NB4 (cell line): Measurements from ENCODE around the gene ACKR3.

Experiments used
- MYC ChIP-seq: IDR thresholded peaks from 2 replicates; pipeline ENCODE4 v1.6.1; 2011; ENCODE audit warnings: low read depth, low read length
- POLR2A ChIP-seq: IDR thresholded peaks from 2 replicates; pipeline ENCODE4 v1.6.1; 2011; ENCODE audit warnings: mild to moderate bottlenecking; ENCODE audit not compliant: insufficient read length; ENCODE audit errors: extremely low read depth
- TF ChIP-seq, protein P1 (sequence below): IDR thresholded peaks from one replicate; pipeline ENCODE4 v1.5.1; 2012; ENCODE audit warnings: low read depth, low read length

DNA sequence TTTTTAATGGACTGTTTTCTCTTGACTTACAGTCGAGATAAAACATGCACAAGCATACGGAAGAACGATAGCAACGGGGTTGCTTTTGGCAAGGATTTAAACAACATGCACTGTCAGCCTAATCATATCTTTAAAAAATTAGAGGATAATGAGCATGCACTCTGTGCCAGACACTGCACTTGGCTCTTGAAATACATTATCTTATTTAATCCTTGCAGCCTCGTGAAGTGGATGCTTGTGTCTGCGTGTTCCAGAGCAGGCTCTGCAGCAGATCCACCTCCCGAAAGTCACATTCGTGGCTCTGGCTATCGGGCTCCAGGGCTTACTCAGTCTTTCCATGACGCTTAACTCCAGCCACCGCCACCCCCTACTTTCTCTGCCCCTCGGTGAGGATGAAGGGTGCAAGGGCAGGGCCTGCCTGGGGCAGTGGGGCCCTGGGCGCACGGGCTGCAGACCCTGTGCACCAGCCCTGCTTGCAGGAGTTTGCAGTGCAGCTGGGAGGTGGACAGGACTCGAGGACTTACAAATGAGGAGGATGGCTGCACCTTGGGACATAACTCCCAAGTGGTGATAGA lies 61.7 kb downstream of the ACKR3 start:
- TF ChIP-seq, protein P1, sequence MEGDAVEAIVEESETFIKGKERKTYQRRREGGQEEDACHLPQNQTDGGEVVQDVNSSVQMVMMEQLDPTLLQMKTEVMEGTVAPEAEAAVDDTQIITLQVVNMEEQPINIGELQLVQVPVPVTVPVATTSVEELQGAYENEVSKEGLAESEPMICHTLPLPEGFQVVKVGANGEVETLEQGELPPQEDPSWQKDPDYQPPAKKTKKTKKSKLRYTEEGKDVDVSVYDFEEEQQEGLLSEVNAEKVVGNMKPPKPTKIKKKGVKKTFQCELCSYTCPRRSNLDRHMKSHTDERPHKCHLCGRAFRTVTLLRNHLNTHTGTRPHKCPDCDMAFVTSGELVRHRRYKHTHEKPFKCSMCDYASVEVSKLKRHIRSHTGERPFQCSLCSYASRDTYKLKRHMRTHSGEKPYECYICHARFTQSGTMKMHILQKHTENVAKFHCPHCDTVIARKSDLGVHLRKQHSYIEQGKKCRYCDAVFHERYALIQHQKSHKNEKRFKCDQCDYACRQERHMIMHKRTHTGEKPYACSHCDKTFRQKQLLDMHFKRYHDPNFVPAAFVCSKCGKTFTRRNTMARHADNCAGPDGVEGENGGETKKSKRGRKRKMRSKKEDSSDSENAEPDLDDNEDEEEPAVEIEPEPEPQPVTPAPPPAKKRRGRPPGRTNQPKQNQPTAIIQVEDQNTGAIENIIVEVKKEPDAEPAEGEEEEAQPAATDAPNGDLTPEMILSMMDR, result no peak
- TF ChIP-seq POLR2A, result no peak
- no peak for TF ChIP-seq MYC
